DND-41 (cell line): ENCODE measurements around the gene POLR2C.

Experiments used
- ATAC-seq: fragments of 200-7000 bp; cut with Tn5 transposase; 3 replicates; pipeline ENCODE4 v1.9.1; 2021; ENCODE audit warnings: low read depth; ENCODE audit not compliant: insufficient read depth
- DNase-seq: peaks from one replicate; pipeline ENCODE4 v3.0.0-alpha.2; 2020
- H2AFZ ChIP-seq: 2 replicates; pipeline ENCODE4 v1.6.0; 2012; ENCODE audit warnings: low read depth, low read length
- H3K27ac ChIP-seq: 2 replicates; pipeline ENCODE4 v1.5.1; 2012; ENCODE audit warnings: low read length, inconsistent platforms
- H3K27me3 ChIP-seq: fragments of 200-600 bp; sonication (generic); 2 replicates; pipeline ENCODE4 v1.6.0; 2012; ENCODE audit warnings: low read length, mild to moderate bottlenecking, inconsistent platforms; ENCODE audit not compliant: insufficient read depth, poor library complexity
- H3K36me3 ChIP-seq: 2 replicates; pipeline ENCODE4 v1.5.1; 2012; ENCODE audit warnings: low read length, inconsistent platforms; ENCODE audit not compliant: insufficient read depth
- H3K4me1 ChIP-seq: 2 replicates; pipeline ENCODE4 v1.5.1; 2012; ENCODE audit warnings: mild to moderate bottlenecking, low read length; ENCODE audit not compliant: insufficient read depth
- H3K4me2 ChIP-seq: 2 replicates; pipeline ENCODE4 v1.6.0; 2012; ENCODE audit warnings: mild to moderate bottlenecking, moderate library complexity, low read length, inconsistent platforms; ENCODE audit not compliant: insufficient read depth
- H3K4me3 ChIP-seq, 2 experiments: fragments of 200-600 bp in 1 of 2; shearing (Covaris generic) in 1 of 2; 2 replicates each; pipeline ENCODE4 v1.5.1; 2012 to 2016; ENCODE audit warnings: inconsistent platforms in 2 of 2, low read length in 2 of 2, mild to moderate bottlenecking in 2 of 2, low read depth in 1 of 2, moderate library complexity in 1 of 2
- H3K79me2 ChIP-seq: 2 replicates; pipeline ENCODE4 v1.6.0; 2012; ENCODE audit warnings: low read length, inconsistent platforms; ENCODE audit not compliant: insufficient read depth
- H3K9ac ChIP-seq: 2 replicates; pipeline ENCODE4 v1.6.0; 2012; ENCODE audit warnings: low read depth, mild to moderate bottlenecking, inconsistent platforms, low read length, moderate library complexity
- H3K9me3 ChIP-seq: 2 replicates; pipeline ENCODE4 v1.5.1; 2012; ENCODE audit warnings: low read length, moderate library complexity, mild to moderate bottlenecking, inconsistent platforms; ENCODE audit not compliant: insufficient read depth, severe bottlenecking
- H4K20me1 ChIP-seq: 2 replicates; pipeline ENCODE4 v1.6.0; 2012; ENCODE audit warnings: low read length; ENCODE audit not compliant: insufficient read depth
- CTCF ChIP-seq: IDR thresholded peaks from 2 replicates; pipeline ENCODE4 v1.5.1; 2012; ENCODE audit warnings: borderline replicate concordance, low read length, moderate library complexity, mild to moderate bottlenecking; ENCODE audit not compliant: poor library complexity, severe bottlenecking; ENCODE audit errors: extremely low read depth
- EZH2 ChIP-seq: IDR thresholded peaks from 3 replicates; pipeline ENCODE4 v1.6.1; 2012; ENCODE audit warnings: borderline replicate concordance, low read depth, mild to moderate bottlenecking, moderate library complexity, low read length, inconsistent platforms; ENCODE audit not compliant: severe bottlenecking

POLR2C gene

GRCh38 chr16:57503366-57503765 is 40.9 kb downstream of the POLR2C start:
- Histone ChIP-seq H3K27ac (no peak overlapping the region), H3K9me3 (no peaks in the 10 kb centered on the region), H3K4me2 (no peak overlapping the region), H2AFZ (no peak overlapping the region), H3K27me3 (peaks cover 14% of the 10 kb centered on the region), H3K79me2 (no peaks in the 10 kb centered on the region), H4K20me1 (0 out of 2 replicates have a peak, but pooled peaks cover 5% of the 10 kb centered on the region), H3K4me3 (no peak overlapping the region), H3K9ac (no peak overlapping the region), H3K36me3 (no peaks in the 10 kb centered on the region), H3K4me1 (0 out of 2 replicates have a peak, but pooled peaks cover 2% of the 10 kb centered on the region)
- ATAC-seq (no peak), DNase-seq (no peak)
- TF ChIP-seq CTCF (no peak), EZH2 (no peak)

- Histone ChIP-seq H3K79me2 (no peaks in the 10 kb centered on the region), H3K9me3 (no peaks in the 10 kb centered on the region), H3K9ac (no peak overlapping the region), H2AFZ (no peak overlapping the region), H4K20me1 (0 out of 2 replicates have a peak, but pooled peaks cover 5% of the 10 kb centered on the region), H3K4me3 (no peak overlapping the region), H3K4me2 (no peak overlapping the region), H3K27me3 (peaks cover 17% of the 10 kb centered on the region), H3K4me1 (0 out of 2 replicates have a peak, but pooled peaks cover 2% of the 10 kb centered on the region), H3K36me3 (no peaks in the 10 kb centered on the region), H3K27ac (no peak overlapping the region)
- no peak for TF ChIP-seq CTCF
- no peak for TF ChIP-seq EZH2
- ATAC-seq (no peak), DNase-seq (no peak)
These were observed 41.5 kb downstream of the POLR2C start for GRCh38 chr16:57504001-57504400.

- no peak overlapping the region for H3K4me2 ChIP-seq
These were observed 42.0 kb downstream of the POLR2C start for GRCh38 chr16:57504491-57504890.

More at GRCh38 chr16:57504491-57504890, 42.0 kb downstream of the POLR2C start:
- H3K9ac ChIP-seq = no peak overlapping the region
- H4K20me1 ChIP-seq = 0 out of 2 replicates have a peak, but pooled peaks cover 5% of the 10 kb centered on the region
- H2AFZ ChIP-seq = no peak overlapping the region
- peaks cover 17% of the 10 kb centered on the region for H3K27me3 ChIP-seq
- no peaks in the 10 kb centered on the region for H3K36me3 ChIP-seq
- TF ChIP-seq CTCF (no peak), EZH2 (no peak)
- H3K79me2 ChIP-seq = no peaks in the 10 kb centered on the region
- H3K9me3 ChIP-seq = no peaks in the 10 kb centered on the region
- DNase-seq = no peak
- H3K27ac ChIP-seq = no peak overlapping the region
- 0 out of 2 replicates have a peak, but pooled peaks cover 2% of the 10 kb centered on the region for H3K4me1 ChIP-seq
- ATAC-seq = no peak
- no peak overlapping the region for H3K4me3 ChIP-seq
